H9 (cell line): ENCODE results near the gene TBC1D4. TPM values are rescaled to one million over a fixed set of nuclear protein-coding genes. Genes with fewer than 3 reads are reported as not detected.

Experiments
- DNase-seq: peaks from one replicate; pipeline ENCODE4 v3.0.0-alpha.2; 2017
- H2AFZ ChIP-seq: one replicate; pipeline ENCODE4 v1.6.1; 2013; ENCODE audit warnings: mild to moderate bottlenecking, low read length, control low read depth, moderate library complexity
- H2AK5ac ChIP-seq: 2 replicates; pipeline ENCODE4 v1.6.1; 2013; ENCODE audit warnings: low read length, control low read depth, mixed read lengths; ENCODE audit not compliant: insufficient read length
- H2BK120ac ChIP-seq: one replicate; pipeline ENCODE4 v1.6.1; 2013; ENCODE audit warnings: low read depth, mild to moderate bottlenecking, low read length, control low read depth, inconsistent platforms; ENCODE audit not compliant: poor library complexity, severe bottlenecking
- H2BK12ac ChIP-seq: 2 replicates; pipeline ENCODE4 v1.6.1; 2013; ENCODE audit warnings: low read length, control low read depth, mixed read lengths, low read depth; ENCODE audit not compliant: insufficient read length
- H2BK15ac ChIP-seq: 2 replicates; pipeline ENCODE4 v1.6.1; 2013; ENCODE audit warnings: low read depth, low read length, control low read depth
- H2BK20ac ChIP-seq: one replicate; pipeline ENCODE4 v1.6.1; 2013; ENCODE audit warnings: low read depth, mild to moderate bottlenecking, low read length, control low read depth, inconsistent platforms; ENCODE audit not compliant: poor library complexity, severe bottlenecking
- H2BK5ac ChIP-seq: 2 replicates; pipeline ENCODE4 v1.6.1; 2013; ENCODE audit warnings: low read length, control low read depth, mixed read lengths; ENCODE audit not compliant: insufficient read length
- H3K14ac ChIP-seq: 2 replicates; pipeline ENCODE4 v1.6.1; 2013; ENCODE audit warnings: low read length, control low read depth; ENCODE audit not compliant: insufficient read depth
- H3K18ac ChIP-seq: 2 replicates; pipeline ENCODE4 v1.6.1; 2013; ENCODE audit warnings: low read depth, mild to moderate bottlenecking, mixed read lengths, low read length, control low read depth; ENCODE audit not compliant: insufficient read length
- H3K23ac ChIP-seq: 2 replicates; pipeline ENCODE4 v1.6.1; 2013; ENCODE audit warnings: low read length, control low read depth, mixed read lengths, low read depth; ENCODE audit not compliant: insufficient read length
- H3K23me2 ChIP-seq: 2 replicates; pipeline ENCODE4 v1.6.1; 2013; ENCODE audit warnings: low read depth, mild to moderate bottlenecking, mixed read lengths, low read length, control low read depth; ENCODE audit not compliant: insufficient read length, poor library complexity, severe bottlenecking
- H3K27ac ChIP-seq: 2 replicates; pipeline ENCODE4 v1.5.1; 2013; ENCODE audit warnings: low read length, control low read depth, mixed read lengths, low read depth; ENCODE audit not compliant: insufficient read length
- H3K27me3 ChIP-seq: 2 replicates; pipeline ENCODE4 v1.6.1; 2013; ENCODE audit warnings: low read length, control low read depth, inconsistent platforms; ENCODE audit not compliant: insufficient read depth
- H3K4ac ChIP-seq: 2 replicates; pipeline ENCODE4 v1.6.1; 2013; ENCODE audit warnings: low read depth, mild to moderate bottlenecking, control low read depth, inconsistent platforms, low read length, moderate library complexity
- H3K4me1 ChIP-seq: 2 replicates; pipeline ENCODE4 v1.6.1; 2013; ENCODE audit warnings: low read length, control low read depth, inconsistent platforms; ENCODE audit not compliant: insufficient read depth
- H3K4me2 ChIP-seq: 2 replicates; pipeline ENCODE4 v1.6.1; 2013; ENCODE audit warnings: low read length, control low read depth, mixed read lengths; ENCODE audit not compliant: insufficient read length, insufficient read depth
- H3K56ac ChIP-seq: 2 replicates; pipeline ENCODE4 v1.6.1; 2013; ENCODE audit warnings: low read depth, mild to moderate bottlenecking, mixed read lengths, low read length, control low read depth; ENCODE audit not compliant: insufficient read length
- H3K79me1 ChIP-seq: 2 replicates; pipeline ENCODE4 v1.6.1; 2013; ENCODE audit warnings: low read depth, mild to moderate bottlenecking, moderate library complexity, low read length, control low read depth, inconsistent platforms; ENCODE audit not compliant: insufficient read depth, poor library complexity, severe bottlenecking
- H3K79me2 ChIP-seq: 2 replicates; pipeline ENCODE4 v1.6.1; 2013; ENCODE audit warnings: low read length, control low read depth, inconsistent platforms; ENCODE audit not compliant: insufficient read depth
- H3K9ac ChIP-seq: 2 replicates; pipeline ENCODE4 v1.6.1; 2013; ENCODE audit warnings: low read length, control low read depth, mixed read lengths; ENCODE audit not compliant: insufficient read length; ENCODE audit errors: extremely low read depth
- H3K9me3 ChIP-seq: one replicate; pipeline ENCODE4 v1.6.1; 2013; ENCODE audit warnings: low read depth, low read length, inconsistent platforms; ENCODE audit not compliant: control insufficient read depth
- H3T11ph ChIP-seq: one replicate; pipeline ENCODE4 v1.6.1; 2013; ENCODE audit warnings: mild to moderate bottlenecking, low read length, control low read depth, inconsistent platforms
- H4K20me1 ChIP-seq: one replicate; pipeline ENCODE4 v1.6.1; 2013; ENCODE audit not compliant: control insufficient read depth, insufficient read length, insufficient read depth
- H4K5ac ChIP-seq: 2 replicates; pipeline ENCODE4 v1.6.1; 2013; ENCODE audit warnings: low read depth, mild to moderate bottlenecking, mixed read lengths, low read length, control low read depth; ENCODE audit not compliant: insufficient read length
- H4K8ac ChIP-seq: replicated peaks from 2 replicates; pipeline ENCODE4 v1.6.1; 2013; ENCODE audit warnings: low read length, control low read depth, mixed read lengths, low read depth; ENCODE audit not compliant: insufficient read length
- H4K91ac ChIP-seq: 2 replicates; pipeline ENCODE4 v1.6.1; 2013; ENCODE audit warnings: low read depth, mild to moderate bottlenecking, moderate library complexity, mixed read lengths, low read length, control low read depth; ENCODE audit not compliant: insufficient read length
- H3K27ac Mint-ChIP-seq, 3 experiments: 2 replicates in 2 of 3; 3 replicates in 1 of 3; pipeline ENCODE4 v1.8.0; 2020 to 2021; ENCODE audit warnings: mixed read lengths in 3 of 3, mild to moderate bottlenecking in 1 of 3, moderate library complexity in 1 of 3
- H3K27me3 Mint-ChIP-seq: 2 replicates; pipeline ENCODE4 v1.8.0; 2021; ENCODE audit warnings: low read depth, mild to moderate bottlenecking, moderate library complexity, mixed read lengths
- H3K36me3 Mint-ChIP-seq, 3 experiments: 2 replicates in 2 of 3; 3 replicates in 1 of 3; pipeline ENCODE4 v1.8.0; 2020 to 2021; ENCODE audit warnings: low read depth in 3 of 3, mixed read lengths in 3 of 3; ENCODE audit not compliant: insufficient read depth in 1 of 3
- H3K4me1 Mint-ChIP-seq, 2 experiments: 2 replicates each; pipeline ENCODE4 v1.8.0; 2020; ENCODE audit warnings: mixed read lengths in 2 of 2
- H3K4me3 Mint-ChIP-seq, 2 experiments: 2 replicates in 1 of 2; 3 replicates in 1 of 2; pipeline ENCODE4 v1.8.0; 2020 to 2021; ENCODE audit warnings: mild to moderate bottlenecking in 2 of 2, mixed read lengths in 2 of 2, moderate library complexity in 1 of 2
- H3K9me3 Mint-ChIP-seq, 2 experiments: 2 replicates in 1 of 2; 3 replicates in 1 of 2; pipeline ENCODE4 v1.8.0; 2020; ENCODE audit warnings: mild to moderate bottlenecking in 2 of 2, mixed read lengths in 2 of 2, moderate library complexity in 1 of 2
- CTCF ChIP-seq: fragments of 200-600 bp; sonication (generic); conservative IDR thresholded peaks from 3 replicates; pipeline ENCODE4 v1.8.0; 2021; ENCODE audit warnings: antibody characterized with exemption, mild to moderate bottlenecking
- WGBS: extraction: QIAGEN DNeasy Blood & Tissue Kit; methylation state at CpG from one replicate; pipeline ENCODE4 v1.1.7; 2013; ENCODE audit warnings: missing lambda C conversion rate, low lambda C conversion rate, mixed read lengths; ENCODE audit not compliant: insufficient read length; ENCODE audit errors: extremely low coverage; 5-methylcytosine and 5-hydroxymethylcytosine counted together
- total RNA-seq: library from RNA; stranded (reverse); gene quantifications from 2 replicates; pipeline ENCODE4 v1.2.1, GENCODE V29; 2021

Gene TBC1D4
- total RNA-seq, 1 experiment from 2014 or later, result 10.5 TPM

- Histone ChIP-seq H4K8ac (no peak overlapping the region), H2BK12ac (no peak overlapping the region), H2BK5ac (no peak overlapping the region), H4K20me1 (no peaks in the 10 kb centered on the region), H3K4ac (no peak overlapping the region), H3K4me2 (no peak overlapping the region), H3K23ac (no peak overlapping the region), H3K27me3 (no peaks in the 10 kb centered on the region), H3K23me2 (no peaks in the 10 kb centered on the region), H3K9me3 (no peaks in the 10 kb centered on the region), H2BK20ac (no peak overlapping the region), H3K4me1 (no peaks in the 10 kb centered on the region), H3K14ac (no peak overlapping the region), H4K5ac (no peak overlapping the region), H2AFZ (no peak overlapping the region), H4K91ac (no peak overlapping the region), H3K27ac (no peak overlapping the region), H3K18ac (no peak overlapping the region), H3K79me2 (no peaks in the 10 kb centered on the region), H2BK15ac (no peak overlapping the region), H2AK5ac (no peak overlapping the region), H3K56ac (no peak overlapping the region), H2BK120ac (no peak overlapping the region), H3T11ph (no peak overlapping the region), H3K9ac (no peak overlapping the region), H3K79me1 (peaks cover 6% of the 10 kb centered on the region)
- no peak overlapping the region for H3K4me3 Mint-ChIP-seq
- no peak overlapping the region for H3K27ac Mint-ChIP-seq
- no peaks in the 10 kb centered on the region for H3K9me3 Mint-ChIP-seq
- H3K36me3 Mint-ChIP-seq, result no peaks in the 10 kb centered on the region
- no CpG with 5 or more reads among the region's 2 CpGs for WGBS
- no peaks in the 10 kb centered on the region for H3K27me3 Mint-ChIP-seq
- peaks cover 2 to 10% of the 10 kb centered on the region in 2 experiments; a peak in 3 of 4 replicates for H3K4me1 Mint-ChIP-seq
- TF ChIP-seq CTCF, result no peak
- no peak for DNase-seq
These were observed 60.8 kb downstream of the TBC1D4 start for GRCh38 chr13:75421133-75421532.
